ENCODE results near the gene DENND4C.

DNA sequence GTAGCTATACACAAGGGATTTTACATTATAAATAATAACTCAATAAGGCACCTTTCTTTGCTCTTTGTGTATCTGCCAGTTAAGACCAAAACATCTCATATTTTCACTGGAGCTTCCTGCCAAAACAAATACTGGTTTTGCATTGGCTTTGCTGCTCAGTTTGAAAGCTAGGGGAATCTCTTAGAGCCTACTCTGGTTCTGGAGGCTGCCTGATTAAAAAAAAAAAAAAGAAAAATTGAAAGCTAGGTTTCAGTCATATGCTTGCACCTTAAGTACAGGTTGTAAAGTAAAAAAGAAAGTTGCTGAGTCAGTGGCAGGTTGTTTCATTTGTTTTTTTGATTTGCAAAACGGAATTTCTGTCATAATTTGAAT lies 2.3 kb downstream of the DENND4C start:
- TF ChIP-seq, protein P1, sequence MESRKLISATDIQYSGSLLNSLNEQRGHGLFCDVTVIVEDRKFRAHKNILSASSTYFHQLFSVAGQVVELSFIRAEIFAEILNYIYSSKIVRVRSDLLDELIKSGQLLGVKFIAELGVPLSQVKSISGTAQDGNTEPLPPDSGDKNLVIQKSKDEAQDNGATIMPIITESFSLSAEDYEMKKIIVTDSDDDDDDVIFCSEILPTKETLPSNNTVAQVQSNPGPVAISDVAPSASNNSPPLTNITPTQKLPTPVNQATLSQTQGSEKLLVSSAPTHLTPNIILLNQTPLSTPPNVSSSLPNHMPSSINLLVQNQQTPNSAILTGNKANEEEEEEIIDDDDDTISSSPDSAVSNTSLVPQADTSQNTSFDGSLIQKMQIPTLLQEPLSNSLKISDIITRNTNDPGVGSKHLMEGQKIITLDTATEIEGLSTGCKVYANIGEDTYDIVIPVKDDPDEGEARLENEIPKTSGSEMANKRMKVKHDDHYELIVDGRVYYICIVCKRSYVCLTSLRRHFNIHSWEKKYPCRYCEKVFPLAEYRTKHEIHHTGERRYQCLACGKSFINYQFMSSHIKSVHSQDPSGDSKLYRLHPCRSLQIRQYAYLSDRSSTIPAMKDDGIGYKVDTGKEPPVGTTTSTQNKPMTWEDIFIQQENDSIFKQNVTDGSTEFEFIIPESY (IDR thresholded peaks at IDR 0.05; ENCODE audit: borderline replicate concordance, low read depth) = no peak
- TF ChIP-seq, protein P2, sequence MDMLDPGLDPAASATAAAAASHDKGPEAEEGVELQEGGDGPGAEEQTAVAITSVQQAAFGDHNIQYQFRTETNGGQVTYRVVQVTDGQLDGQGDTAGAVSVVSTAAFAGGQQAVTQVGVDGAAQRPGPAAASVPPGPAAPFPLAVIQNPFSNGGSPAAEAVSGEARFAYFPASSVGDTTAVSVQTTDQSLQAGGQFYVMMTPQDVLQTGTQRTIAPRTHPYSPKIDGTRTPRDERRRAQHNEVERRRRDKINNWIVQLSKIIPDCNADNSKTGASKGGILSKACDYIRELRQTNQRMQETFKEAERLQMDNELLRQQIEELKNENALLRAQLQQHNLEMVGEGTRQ (IDR thresholded peaks at IDR 0.05; ENCODE audit: borderline replicate concordance, low read depth, low read length) = no peak
- TF ChIP-seq MEF2A (IDR thresholded peaks at IDR 0.05; ENCODE audit: borderline replicate concordance, low read depth) = no peak
- TF ChIP-seq, protein P3, sequence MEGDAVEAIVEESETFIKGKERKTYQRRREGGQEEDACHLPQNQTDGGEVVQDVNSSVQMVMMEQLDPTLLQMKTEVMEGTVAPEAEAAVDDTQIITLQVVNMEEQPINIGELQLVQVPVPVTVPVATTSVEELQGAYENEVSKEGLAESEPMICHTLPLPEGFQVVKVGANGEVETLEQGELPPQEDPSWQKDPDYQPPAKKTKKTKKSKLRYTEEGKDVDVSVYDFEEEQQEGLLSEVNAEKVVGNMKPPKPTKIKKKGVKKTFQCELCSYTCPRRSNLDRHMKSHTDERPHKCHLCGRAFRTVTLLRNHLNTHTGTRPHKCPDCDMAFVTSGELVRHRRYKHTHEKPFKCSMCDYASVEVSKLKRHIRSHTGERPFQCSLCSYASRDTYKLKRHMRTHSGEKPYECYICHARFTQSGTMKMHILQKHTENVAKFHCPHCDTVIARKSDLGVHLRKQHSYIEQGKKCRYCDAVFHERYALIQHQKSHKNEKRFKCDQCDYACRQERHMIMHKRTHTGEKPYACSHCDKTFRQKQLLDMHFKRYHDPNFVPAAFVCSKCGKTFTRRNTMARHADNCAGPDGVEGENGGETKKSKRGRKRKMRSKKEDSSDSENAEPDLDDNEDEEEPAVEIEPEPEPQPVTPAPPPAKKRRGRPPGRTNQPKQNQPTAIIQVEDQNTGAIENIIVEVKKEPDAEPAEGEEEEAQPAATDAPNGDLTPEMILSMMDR (IDR thresholded peaks at IDR 0.05) = no peak
- TF ChIP-seq GABPA (IDR thresholded peaks at IDR 0.05; ENCODE audit: low read depth) = no peak
- TF ChIP-seq EP300 (IDR thresholded peaks at IDR 0.05; ENCODE audit: borderline replicate concordance in 1 of 2, low read depth in 1 of 2, low read length in 1 of 2) = no peak
- TF ChIP-seq POLR2AphosphoS5 (IDR thresholded peaks at IDR 0.05; ENCODE audit: low read depth, low read length) = no peak
- TF ChIP-seq SMC3 (IDR thresholded peaks at IDR 0.05; ENCODE audit: low read depth, low read length) = no peak

Measured in SK-N-SH (cell line).